Cortex of kidney (tissue), 1 donor: ENCODE data around the gene ZNF274.
A peak's percentile ranks its signal among the peaks of the same experiment; 100 is the strongest.
"Not testable (repeated sequence)": the region's sequence is repeated elsewhere in the genome, so short reads cannot be mapped to it uniquely, and the experiment has no call there.

Source experiments
- DNase-seq: peaks from one replicate; lab custom pipeline; 2025; lab: John Stamatoyannopoulos, UW

The ZNF274 gene

DNA sequence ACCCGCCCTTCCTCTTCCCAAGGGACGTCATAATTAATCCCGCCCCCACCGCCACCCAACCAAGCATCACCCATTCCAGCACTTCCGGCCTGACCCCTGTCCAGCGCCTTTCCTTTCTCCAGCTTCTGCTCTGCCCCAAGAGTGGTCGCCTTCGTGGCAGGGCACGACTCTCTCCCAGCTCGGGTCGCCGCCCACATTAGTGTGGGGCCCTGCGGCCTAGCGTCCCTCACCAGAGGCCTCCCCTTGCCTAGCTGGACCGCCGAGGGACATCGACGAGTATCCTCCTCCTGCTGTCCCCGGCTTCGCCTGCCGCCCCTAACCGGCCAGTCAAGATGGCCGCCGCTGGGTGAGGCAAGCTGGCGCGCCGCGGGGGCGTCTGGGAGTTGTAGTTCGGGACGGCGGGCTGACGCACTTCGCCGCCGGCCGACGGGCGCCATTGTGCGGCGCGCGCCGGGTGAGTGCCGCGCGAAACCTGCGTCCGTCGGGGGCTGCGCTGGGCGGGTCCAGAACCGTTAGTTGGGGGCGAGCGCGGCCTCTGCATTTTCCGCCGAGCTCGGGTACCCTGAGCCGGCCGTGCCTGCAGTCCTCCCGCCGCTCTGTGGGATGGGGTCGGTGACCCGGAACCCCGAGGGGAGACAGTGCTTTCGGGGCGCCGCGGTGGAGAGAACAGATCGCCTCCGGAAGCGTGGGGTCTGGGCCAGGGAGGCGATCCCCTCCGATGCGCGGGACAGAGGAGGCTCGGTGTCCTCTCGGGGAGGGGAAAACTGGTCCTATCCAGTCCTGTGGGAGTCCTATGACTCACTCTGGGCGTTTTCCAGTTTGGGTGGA, at the start of gene ZNF274:
Gene ZNF274 (plus strand): TSS at position 73 of the 828 bp plus-strand sequence. CDS start 905 bp downstream, outside the sequence.
- no peak for DNase-seq

DNA sequence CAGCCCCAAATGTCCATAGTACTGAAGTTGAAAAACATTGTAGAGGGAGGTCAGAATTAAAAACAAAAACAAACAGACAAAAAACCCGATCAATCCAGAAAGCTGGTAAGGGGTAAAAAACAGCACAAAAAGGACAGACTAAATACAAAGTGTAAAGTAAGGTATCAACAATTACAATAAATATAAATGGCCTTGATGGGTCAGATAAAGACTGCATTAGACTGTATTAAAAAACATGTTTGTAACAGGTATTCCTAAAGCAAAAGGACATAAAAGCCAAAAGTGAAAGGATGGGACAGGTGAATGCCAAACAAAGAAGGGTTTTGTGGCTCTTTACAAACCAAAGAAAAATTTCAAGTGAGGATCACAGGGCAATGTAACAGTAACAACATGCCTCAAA, 48.6 kb upstream of the ZNF274 start:
- DNase-seq: no peak

- no peak for DNase-seq
Observed at GRCh38 chr19:58145849-58146248, 37.0 kb upstream of the ZNF274 start.

- DNase-seq: not testable (repeated sequence)
Observed at GRCh38 chr19:58147475-58147874, 35.4 kb upstream of the ZNF274 start.

DNA sequence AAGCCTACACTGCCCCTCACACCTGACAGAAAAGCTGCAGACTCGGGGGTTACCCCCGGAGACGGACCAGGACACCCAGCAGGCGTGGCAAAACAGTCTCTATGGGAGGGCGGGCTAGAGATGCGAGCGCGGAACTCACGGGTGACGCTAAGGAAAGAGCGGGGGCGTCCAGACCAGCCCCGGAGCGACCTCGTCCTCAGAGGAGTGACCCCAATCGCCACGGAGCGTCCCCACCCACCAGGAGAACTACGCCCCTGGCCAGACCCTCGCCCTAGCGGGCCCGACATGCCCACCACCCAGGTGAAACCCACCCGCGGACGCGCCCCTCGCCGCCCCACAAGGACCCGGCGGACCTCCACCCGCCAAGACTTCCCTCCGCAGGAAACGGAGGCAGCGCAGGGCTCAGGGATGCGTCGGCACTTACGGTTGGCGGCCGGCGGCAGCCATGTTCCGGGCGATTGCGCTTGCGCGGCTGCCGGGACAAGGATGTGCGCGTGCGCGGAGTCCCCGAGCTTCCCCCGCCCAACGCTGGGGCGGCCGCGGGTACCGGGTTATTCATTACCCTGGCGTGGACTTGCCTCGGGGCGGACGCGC, 32.4 kb upstream of the ZNF274 start, which contains the start of gene ZNF329:
Gene ZNF329 (minus strand): TSS at position 462 of the 594 bp plus-strand sequence. CDS start 21,286 bp downstream, outside the sequence.
- peak; percentile 18 for DNase-seq

GRCh38 chr19:58153386-58153785, 29.5 kb upstream of the ZNF274 start:
- no peak for DNase-seq

DNA sequence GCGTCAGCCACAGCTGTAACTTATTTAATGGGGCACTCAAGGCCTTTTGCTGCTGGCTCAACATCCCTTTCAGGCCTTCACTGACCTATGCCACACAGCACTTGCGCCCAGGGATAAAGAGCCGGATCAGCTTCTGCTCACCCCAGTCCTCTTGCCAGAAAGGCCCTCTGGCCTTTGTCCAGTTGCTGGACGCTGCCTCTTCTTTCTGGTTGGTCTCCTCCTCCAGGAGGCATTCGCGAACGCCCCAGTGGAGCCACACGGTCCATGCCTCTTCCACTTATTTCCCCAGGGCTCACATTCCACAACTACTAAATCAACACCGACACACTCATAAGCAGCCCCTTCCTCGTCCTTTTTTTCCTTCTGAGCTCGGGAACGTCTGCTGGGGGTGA, 28.6 kb upstream of the ZNF274 start:
- no peak for DNase-seq

GRCh38 chr19:58154679-58155648, 27.9 kb upstream of the ZNF274 start:
- peak; percentile 43 for DNase-seq

DNA sequence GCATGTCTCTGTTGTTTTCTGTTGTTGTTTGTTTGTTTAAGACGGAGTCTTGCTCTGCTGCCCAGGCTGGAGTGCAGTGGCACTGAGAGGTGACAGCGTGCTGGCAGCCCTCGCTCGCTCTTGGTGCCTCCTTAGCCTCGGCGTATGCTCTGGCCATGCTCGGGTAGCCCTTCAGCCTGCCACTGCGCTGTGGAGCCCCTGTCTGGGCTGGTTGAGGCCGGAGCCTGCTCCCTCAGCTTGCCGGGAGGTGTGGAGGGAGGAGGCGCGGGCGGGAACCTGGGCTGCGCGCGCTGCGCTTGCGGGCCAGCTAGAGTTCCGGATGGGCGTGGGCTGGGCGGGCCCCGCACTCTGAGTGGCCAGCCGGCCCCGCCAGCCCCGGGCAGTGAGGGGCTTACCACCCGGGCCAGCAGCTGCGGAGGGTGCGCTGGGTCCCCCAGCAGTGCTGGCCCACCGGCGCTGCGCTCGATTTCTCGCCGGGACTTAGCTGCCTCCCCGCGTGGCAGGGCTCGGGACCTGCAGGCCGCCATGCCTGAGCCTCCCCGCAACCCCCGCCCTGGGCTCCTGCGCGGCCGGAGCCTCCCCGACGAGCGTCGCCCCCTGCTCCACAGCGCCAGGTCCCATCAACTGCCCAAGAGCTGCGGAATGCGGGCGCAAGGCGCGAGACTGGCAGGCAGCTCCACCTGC, 25.7 kb upstream of the ZNF274 start:
- DNase-seq: no peak

DNA sequence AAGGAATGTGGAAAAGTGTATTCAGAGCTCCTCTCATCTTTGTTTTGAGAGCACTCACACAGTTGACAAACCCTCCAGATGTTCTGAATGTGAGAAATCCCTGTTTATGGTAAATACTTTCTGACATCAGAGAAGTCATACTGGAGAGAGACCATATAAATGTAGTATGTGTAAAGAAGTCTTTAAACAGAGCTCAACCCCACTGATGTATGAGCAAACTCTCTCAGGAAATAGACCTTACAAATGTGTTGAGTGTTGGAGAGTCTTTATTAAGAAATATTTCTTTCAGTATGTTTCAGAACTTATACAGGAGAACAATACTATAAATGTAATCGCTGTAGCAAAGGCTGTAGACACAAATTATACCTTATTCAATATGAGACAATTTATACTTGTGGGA, 16.6 kb upstream of the ZNF274 start:
- no peak for DNase-seq

DNA sequence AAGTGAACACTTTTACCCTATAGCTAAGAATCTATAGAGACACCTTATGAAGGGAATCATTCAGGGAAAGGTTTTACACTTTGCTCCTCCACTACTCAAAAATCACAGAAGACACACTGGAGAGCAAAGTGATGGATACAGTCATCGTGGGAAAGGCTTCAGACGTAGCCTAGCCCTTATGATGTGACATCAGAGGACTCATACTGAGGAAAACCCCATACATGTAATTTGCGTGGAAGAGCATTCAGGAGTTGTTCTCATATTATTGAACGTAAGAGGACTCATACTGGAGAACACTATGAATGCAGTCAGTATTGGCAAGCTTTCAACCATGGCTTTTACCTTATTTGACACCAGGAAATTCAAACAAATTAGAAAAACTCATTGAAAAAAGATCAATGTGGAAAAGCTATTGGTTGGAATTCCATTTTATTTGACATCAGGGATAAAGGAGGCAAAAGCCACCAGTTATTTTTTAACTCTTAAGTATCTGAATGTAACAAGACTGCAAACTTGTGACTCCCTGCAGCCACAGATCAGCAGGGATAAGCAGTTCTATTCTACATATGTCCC, 16.1 kb upstream of the ZNF274 start:
- DNase-seq: no peak

- no peak for DNase-seq
Observed at GRCh38 chr19:58170860-58171259, 12.0 kb upstream of the ZNF274 start.

DNA sequence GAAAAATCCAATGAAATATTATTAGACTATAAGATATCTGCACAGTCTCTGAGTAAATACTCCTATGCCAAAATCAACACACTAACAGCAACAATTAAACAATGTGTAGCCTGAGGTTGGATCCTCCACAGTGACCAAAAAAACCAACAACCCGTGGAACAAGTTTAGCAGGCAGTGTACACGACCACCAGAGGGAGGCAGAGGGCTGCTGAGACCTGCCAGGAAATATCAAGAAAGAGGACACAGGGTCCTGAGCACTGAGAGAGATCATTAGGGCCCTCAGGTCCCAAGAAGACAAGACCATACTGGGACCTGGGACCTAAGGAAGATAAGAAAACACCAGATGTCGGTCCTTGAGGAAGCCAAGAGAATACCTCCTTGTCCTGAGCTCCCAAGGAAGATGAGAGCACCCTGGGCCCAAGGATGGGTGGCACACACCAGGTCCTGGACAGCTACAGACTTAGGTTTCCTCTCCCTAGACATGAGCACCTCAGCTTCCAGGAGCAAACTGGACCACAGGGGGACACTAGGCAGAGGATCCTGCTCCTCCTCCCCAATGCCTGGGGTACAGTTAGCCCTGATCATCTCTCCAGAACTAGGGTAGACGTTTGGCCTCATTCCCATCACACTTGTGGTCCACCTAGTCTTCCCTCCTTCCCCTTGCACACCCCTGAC, 822 bp upstream of the ZNF274 start:
- DNase-seq: no peak

DNA sequence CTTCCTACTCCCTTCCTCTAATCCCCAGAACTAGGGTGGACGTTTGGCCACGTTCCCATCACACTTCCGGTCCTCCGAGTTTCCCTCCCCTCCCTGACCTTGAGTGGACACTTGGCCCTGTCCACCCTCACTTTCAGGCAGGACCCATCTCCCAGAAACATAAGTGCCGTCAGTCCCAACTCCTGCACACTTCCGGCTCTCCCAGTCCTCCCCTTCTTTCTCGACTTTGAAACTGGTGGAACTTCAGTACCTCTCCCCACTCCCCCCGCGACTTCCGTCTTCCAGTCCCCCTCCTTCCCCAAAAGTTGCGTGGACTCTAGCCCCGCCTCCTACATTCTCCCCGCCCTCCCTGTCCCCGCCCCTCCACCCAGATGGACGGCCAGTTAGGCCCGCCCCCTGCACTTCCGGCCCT, 278 bp upstream of the ZNF274 start:
- no peak for DNase-seq

DNA sequence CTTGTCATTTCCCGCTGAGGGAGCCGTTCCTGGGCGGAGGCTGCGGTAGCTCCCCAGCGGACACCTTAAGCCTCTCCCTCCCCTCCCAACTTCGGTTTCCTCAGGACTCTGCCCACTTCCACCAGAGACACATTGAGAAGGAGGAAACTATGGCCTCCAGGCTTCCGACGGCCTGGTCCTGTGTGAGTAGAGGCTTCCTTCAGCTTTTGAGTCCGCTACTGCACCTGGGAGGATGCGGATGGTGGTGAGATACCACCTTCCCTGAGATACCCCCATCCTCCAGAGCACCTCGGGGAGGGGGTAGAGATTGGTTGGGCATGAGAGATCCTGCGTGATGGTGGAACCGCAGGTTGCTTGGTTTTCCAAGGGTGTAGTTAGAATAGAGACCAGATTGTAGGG, 955 bp downstream of the ZNF274 start:
- DNase-seq: no peak

- DNase-seq: no peak
Observed at GRCh38 chr19:58196901-58197616, 14.2 kb downstream of the ZNF274 start.

DNA sequence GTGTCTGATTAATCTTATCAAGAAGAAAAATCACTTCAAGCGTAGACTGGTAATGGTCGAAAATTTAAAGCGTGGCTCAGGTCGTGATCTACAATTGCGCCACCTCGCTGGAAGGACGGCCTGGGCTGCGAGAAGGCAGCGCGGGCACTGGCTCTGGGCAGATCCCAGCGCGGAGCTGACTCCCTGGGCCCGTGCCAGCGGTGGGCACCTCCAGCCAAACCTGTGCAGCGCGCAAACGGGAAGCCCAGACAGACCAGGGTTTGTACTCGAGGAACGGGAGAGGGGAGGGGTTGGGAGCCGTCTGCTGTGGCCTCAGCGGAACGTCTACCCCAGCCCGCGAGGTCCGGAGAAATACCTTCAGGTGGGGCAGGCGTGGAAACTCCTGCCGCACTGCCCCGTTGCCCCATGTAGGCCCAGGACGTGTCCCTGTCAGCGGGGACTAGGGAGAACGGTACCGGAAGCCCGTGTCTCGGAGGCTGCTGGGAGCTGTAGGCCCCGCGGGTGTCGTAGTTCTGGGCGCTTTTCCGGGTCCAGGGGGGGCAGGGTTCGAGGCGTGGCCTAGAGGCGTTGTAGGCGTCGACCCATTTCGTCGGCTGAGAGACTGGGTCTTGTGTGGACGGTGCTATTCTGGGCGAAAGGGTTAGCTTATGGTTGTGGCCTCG, 21.1 kb downstream of the ZNF274 start:
- no peak for DNase-seq

GRCh38 chr19:58204566-58204965, 21.7 kb downstream of the ZNF274 start:
- no peak for DNase-seq

DNA sequence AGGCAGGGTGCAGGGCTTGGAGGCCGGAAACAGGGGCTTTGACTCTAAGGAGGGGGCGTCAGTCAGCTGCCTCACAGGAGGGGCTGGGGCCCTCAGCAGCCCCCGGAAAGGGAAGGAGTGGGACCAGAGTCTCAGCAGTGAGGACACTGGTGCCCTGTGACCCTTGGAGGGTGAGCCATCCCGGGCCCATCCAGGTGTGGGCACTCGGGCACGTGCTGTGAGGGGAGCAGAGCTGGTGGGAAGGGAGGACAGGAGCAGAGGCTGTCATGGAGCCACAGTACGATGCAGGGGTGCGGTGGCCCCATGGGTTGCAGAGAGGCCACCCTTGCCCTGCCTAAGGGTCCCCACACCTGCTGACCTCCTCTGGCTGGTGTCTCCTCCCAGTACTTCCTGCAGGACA, 26.7 kb downstream of the ZNF274 start:
- no peak for DNase-seq
